H9 (cell line): ENCODE data around the gene KNG1. TPM values are rescaled to one million over a fixed set of nuclear protein-coding genes. Genes with fewer than 3 reads are reported as not detected.
A peak's percentile ranks its signal among the peaks of the same experiment; 100 is the strongest.

Experiments used
- DNase-seq: peaks from one replicate; pipeline ENCODE4 v3.0.0-alpha.2; 2017
- H2AFZ ChIP-seq: one replicate; pipeline ENCODE4 v1.6.1; 2013; ENCODE audit warnings: mild to moderate bottlenecking, low read length, control low read depth, moderate library complexity
- H2AK5ac ChIP-seq: 2 replicates; pipeline ENCODE4 v1.6.1; 2013; ENCODE audit warnings: low read length, control low read depth, mixed read lengths; ENCODE audit not compliant: insufficient read length
- H2BK120ac ChIP-seq: one replicate; pipeline ENCODE4 v1.6.1; 2013; ENCODE audit warnings: low read depth, mild to moderate bottlenecking, low read length, control low read depth, inconsistent platforms; ENCODE audit not compliant: poor library complexity, severe bottlenecking
- H2BK12ac ChIP-seq: 2 replicates; pipeline ENCODE4 v1.6.1; 2013; ENCODE audit warnings: low read length, control low read depth, mixed read lengths, low read depth; ENCODE audit not compliant: insufficient read length
- H2BK15ac ChIP-seq: 2 replicates; pipeline ENCODE4 v1.6.1; 2013; ENCODE audit warnings: low read depth, low read length, control low read depth
- H2BK20ac ChIP-seq: one replicate; pipeline ENCODE4 v1.6.1; 2013; ENCODE audit warnings: low read depth, mild to moderate bottlenecking, low read length, control low read depth, inconsistent platforms; ENCODE audit not compliant: poor library complexity, severe bottlenecking
- H2BK5ac ChIP-seq: 2 replicates; pipeline ENCODE4 v1.6.1; 2013; ENCODE audit warnings: low read length, control low read depth, mixed read lengths; ENCODE audit not compliant: insufficient read length
- H3K14ac ChIP-seq: 2 replicates; pipeline ENCODE4 v1.6.1; 2013; ENCODE audit warnings: low read length, control low read depth; ENCODE audit not compliant: insufficient read depth
- H3K18ac ChIP-seq: 2 replicates; pipeline ENCODE4 v1.6.1; 2013; ENCODE audit warnings: low read depth, mild to moderate bottlenecking, mixed read lengths, low read length, control low read depth; ENCODE audit not compliant: insufficient read length
- H3K23ac ChIP-seq: 2 replicates; pipeline ENCODE4 v1.6.1; 2013; ENCODE audit warnings: low read length, control low read depth, mixed read lengths, low read depth; ENCODE audit not compliant: insufficient read length
- H3K23me2 ChIP-seq: 2 replicates; pipeline ENCODE4 v1.6.1; 2013; ENCODE audit warnings: low read depth, mild to moderate bottlenecking, mixed read lengths, low read length, control low read depth; ENCODE audit not compliant: insufficient read length, poor library complexity, severe bottlenecking
- H3K27ac ChIP-seq: 2 replicates; pipeline ENCODE4 v1.5.1; 2013; ENCODE audit warnings: low read length, control low read depth, mixed read lengths, low read depth; ENCODE audit not compliant: insufficient read length
- H3K27me3 ChIP-seq: 2 replicates; pipeline ENCODE4 v1.6.1; 2013; ENCODE audit warnings: low read length, control low read depth, inconsistent platforms; ENCODE audit not compliant: insufficient read depth
- H3K4ac ChIP-seq: 2 replicates; pipeline ENCODE4 v1.6.1; 2013; ENCODE audit warnings: low read depth, mild to moderate bottlenecking, control low read depth, inconsistent platforms, low read length, moderate library complexity
- H3K4me1 ChIP-seq: 2 replicates; pipeline ENCODE4 v1.6.1; 2013; ENCODE audit warnings: low read length, control low read depth, inconsistent platforms; ENCODE audit not compliant: insufficient read depth
- H3K4me2 ChIP-seq: 2 replicates; pipeline ENCODE4 v1.6.1; 2013; ENCODE audit warnings: low read length, control low read depth, mixed read lengths; ENCODE audit not compliant: insufficient read length, insufficient read depth
- H3K56ac ChIP-seq: 2 replicates; pipeline ENCODE4 v1.6.1; 2013; ENCODE audit warnings: low read depth, mild to moderate bottlenecking, mixed read lengths, low read length, control low read depth; ENCODE audit not compliant: insufficient read length
- H3K79me1 ChIP-seq: 2 replicates; pipeline ENCODE4 v1.6.1; 2013; ENCODE audit warnings: low read depth, mild to moderate bottlenecking, moderate library complexity, low read length, control low read depth, inconsistent platforms; ENCODE audit not compliant: insufficient read depth, poor library complexity, severe bottlenecking
- H3K79me2 ChIP-seq: 2 replicates; pipeline ENCODE4 v1.6.1; 2013; ENCODE audit warnings: low read length, control low read depth, inconsistent platforms; ENCODE audit not compliant: insufficient read depth
- H3K9ac ChIP-seq: 2 replicates; pipeline ENCODE4 v1.6.1; 2013; ENCODE audit warnings: low read length, control low read depth, mixed read lengths; ENCODE audit not compliant: insufficient read length; ENCODE audit errors: extremely low read depth
- H3K9me3 ChIP-seq: one replicate; pipeline ENCODE4 v1.6.1; 2013; ENCODE audit warnings: low read depth, low read length, inconsistent platforms; ENCODE audit not compliant: control insufficient read depth
- H3T11ph ChIP-seq: one replicate; pipeline ENCODE4 v1.6.1; 2013; ENCODE audit warnings: mild to moderate bottlenecking, low read length, control low read depth, inconsistent platforms
- H4K20me1 ChIP-seq: one replicate; pipeline ENCODE4 v1.6.1; 2013; ENCODE audit not compliant: control insufficient read depth, insufficient read length, insufficient read depth
- H4K5ac ChIP-seq: 2 replicates; pipeline ENCODE4 v1.6.1; 2013; ENCODE audit warnings: low read depth, mild to moderate bottlenecking, mixed read lengths, low read length, control low read depth; ENCODE audit not compliant: insufficient read length
- H4K8ac ChIP-seq: replicated peaks from 2 replicates; pipeline ENCODE4 v1.6.1; 2013; ENCODE audit warnings: low read length, control low read depth, mixed read lengths, low read depth; ENCODE audit not compliant: insufficient read length
- H4K91ac ChIP-seq: 2 replicates; pipeline ENCODE4 v1.6.1; 2013; ENCODE audit warnings: low read depth, mild to moderate bottlenecking, moderate library complexity, mixed read lengths, low read length, control low read depth; ENCODE audit not compliant: insufficient read length
- H3K27ac Mint-ChIP-seq, 3 experiments: 2 replicates in 2 of 3; 3 replicates in 1 of 3; pipeline ENCODE4 v1.8.0; 2020 to 2021; ENCODE audit warnings: mixed read lengths in 3 of 3, mild to moderate bottlenecking in 1 of 3, moderate library complexity in 1 of 3
- H3K27me3 Mint-ChIP-seq: 2 replicates; pipeline ENCODE4 v1.8.0; 2021; ENCODE audit warnings: low read depth, mild to moderate bottlenecking, moderate library complexity, mixed read lengths
- H3K36me3 Mint-ChIP-seq, 3 experiments: 2 replicates in 2 of 3; 3 replicates in 1 of 3; pipeline ENCODE4 v1.8.0; 2020 to 2021; ENCODE audit warnings: low read depth in 3 of 3, mixed read lengths in 3 of 3; ENCODE audit not compliant: insufficient read depth in 1 of 3
- H3K4me1 Mint-ChIP-seq, 2 experiments: 2 replicates each; pipeline ENCODE4 v1.8.0; 2020; ENCODE audit warnings: mixed read lengths in 2 of 2
- H3K4me3 Mint-ChIP-seq, 2 experiments: 2 replicates in 1 of 2; 3 replicates in 1 of 2; pipeline ENCODE4 v1.8.0; 2020 to 2021; ENCODE audit warnings: mild to moderate bottlenecking in 2 of 2, mixed read lengths in 2 of 2, moderate library complexity in 1 of 2
- H3K9me3 Mint-ChIP-seq, 2 experiments: 2 replicates in 1 of 2; 3 replicates in 1 of 2; pipeline ENCODE4 v1.8.0; 2020; ENCODE audit warnings: mild to moderate bottlenecking in 2 of 2, mixed read lengths in 2 of 2, moderate library complexity in 1 of 2
- CTCF ChIP-seq: fragments of 200-600 bp; sonication (generic); conservative IDR thresholded peaks from 3 replicates; pipeline ENCODE4 v1.8.0; 2021; ENCODE audit warnings: antibody characterized with exemption, mild to moderate bottlenecking
- WGBS: extraction: QIAGEN DNeasy Blood & Tissue Kit; methylation state at CpG from one replicate; pipeline ENCODE4 v1.1.7; 2013; ENCODE audit warnings: missing lambda C conversion rate, low lambda C conversion rate, mixed read lengths; ENCODE audit not compliant: insufficient read length; ENCODE audit errors: extremely low coverage; 5-methylcytosine and 5-hydroxymethylcytosine counted together
- total RNA-seq: library from RNA; stranded (reverse); gene quantifications from 2 replicates; pipeline ENCODE4 v1.2.1, GENCODE V29; 2021

The KNG1 gene
- total RNA-seq, 1 experiment from 2014 or later: not detected

- Histone ChIP-seq H3T11ph (no peak overlapping the region), H3K4me1 (peaks cover 4% of the 10 kb centered on the region; the same call in 1 of the 2 replicates), H2BK12ac (no peak overlapping the region), H3K9me3 (no peaks in the 10 kb centered on the region), H2AK5ac (no peak overlapping the region), H3K23ac (no peak overlapping the region), H3K9ac (no peak overlapping the region), H4K91ac (no peak overlapping the region), H3K23me2 (no peaks in the 10 kb centered on the region), H3K14ac (no peak overlapping the region), H4K5ac (no peak overlapping the region), H2BK20ac (no peak overlapping the region), H4K20me1 (no peaks in the 10 kb centered on the region), H3K4ac (no peak overlapping the region), H4K8ac (no peak overlapping the region), H3K79me1 (no peaks in the 10 kb centered on the region), H2BK15ac (no peak overlapping the region), H3K79me2 (no peaks in the 10 kb centered on the region), H3K56ac (no peak overlapping the region), H3K18ac (no peak overlapping the region), H2BK5ac (no peak overlapping the region), H3K27me3 (no peaks in the 10 kb centered on the region), H2AFZ (no peak overlapping the region), H3K4me2 (peak overlapping the region; percentile 2), H3K27ac (no peak overlapping the region), H2BK120ac (no peak overlapping the region)
- no peaks in the 10 kb centered on the region; a peak in 1 of 7 replicates for H3K36me3 Mint-ChIP-seq
- H3K4me3 Mint-ChIP-seq: peak overlapping the region in 1 of 2 experiments; percentile 35; a peak in 2 of 5 replicates
- TF ChIP-seq CTCF: 0 out of 3 replicates have a peak, but pooled peaks have one; percentile 15
- H3K27ac Mint-ChIP-seq: no peak overlapping the region; a peak in 1 of 7 replicates
- peak; percentile 36 for DNase-seq
- peaks cover 39% of the 10 kb centered on the region for H3K27me3 Mint-ChIP-seq
- H3K9me3 Mint-ChIP-seq: peaks cover 0 to 4% of the 10 kb centered on the region in 2 experiments; a peak in 3 of 5 replicates
- H3K4me1 Mint-ChIP-seq: peaks cover 18 to 22% of the 10 kb centered on the region in 2 experiments
- WGBS: 100% methylated on average over 4 of the region's 26 CpGs
These were observed 55.1 kb downstream of the KNG1 start for GRCh38 chr3:186772281-186772694.
